B cell (primary cell): ENCODE results near the gene INTU.

Experiments used
- CTCF ChIP-seq: fragments of 200-600 bp; IDR thresholded peaks from one replicate; pipeline ENCODE4 v1.8.0; 2022; ENCODE audit warnings: antibody characterized with exemption, mild to moderate bottlenecking
- EZH2 ChIP-seq: IDR thresholded peaks from 2 replicates; pipeline ENCODE4 v1.6.1; 2012; ENCODE audit warnings: borderline replicate concordance, low read depth, mild to moderate bottlenecking, moderate library complexity, low read length; ENCODE audit not compliant: insufficient read depth, poor library complexity, severe bottlenecking

GRCh38 chr4:127732623-127733328 is 100.0 kb downstream of the INTU start:
- TF ChIP-seq CTCF (peak; percentile 9), EZH2 (no peak)
